Hematopoietic multipotent progenitor cell treated with erythropoietin and hydrocortisone succinate and interleukin-3 and kit ligand, for 8 days (in vitro differentiated cells): ENCODE data around the gene YPEL1.
"Not testable (repeated sequence)": the region's sequence is repeated elsewhere in the genome, so short reads cannot be mapped to it uniquely, and the experiment has no call there.

Experiments used
- DNase-seq: peaks from one replicate; pipeline ENCODE4 v3.0.0-alpha.2; 2015

The YPEL1 gene

GRCh38 chr22:21720191-21720859, 15.3 kb downstream of the YPEL1 start:
- not testable (repeated sequence) for DNase-seq

GRCh38 chr22:21719024-21719423, 16.6 kb downstream of the YPEL1 start:
- DNase-seq: no peak

GRCh38 chr22:21718499-21718898, 17.1 kb downstream of the YPEL1 start:
- DNase-seq: no peak

GRCh38 chr22:21716395-21717122, 19.0 kb downstream of the YPEL1 start:
- DNase-seq: not testable (repeated sequence)

GRCh38 chr22:21714786-21715185, 20.8 kb downstream of the YPEL1 start:
- no peak for DNase-seq

- no peak for DNase-seq
Measured at GRCh38 chr22:21714059-21714770, 21.4 kb downstream of the YPEL1 start.

GRCh38 chr22:21713428-21714058, 22.1 kb downstream of the YPEL1 start:
- no peak for DNase-seq

GRCh38 chr22:21712751-21713427, 22.7 kb downstream of the YPEL1 start:
- peak; percentile 81 for DNase-seq

GRCh38 chr22:21711851-21712250, 23.7 kb downstream of the YPEL1 start:
- DNase-seq: no peak

GRCh38 chr22:21710156-21710555, 25.4 kb downstream of the YPEL1 start:
- no peak for DNase-seq

- no peak for DNase-seq
Measured at GRCh38 chr22:21709688-21710087, 25.9 kb downstream of the YPEL1 start.

- DNase-seq: no peak
Measured at GRCh38 chr22:21708960-21709359, 26.6 kb downstream of the YPEL1 start.

GRCh38 chr22:21707677-21708076, 27.9 kb downstream of the YPEL1 start:
- peak; percentile 50 for DNase-seq

- DNase-seq: no peak
Measured at GRCh38 chr22:21703684-21704316, 31.8 kb downstream of the YPEL1 start.

GRCh38 chr22:21702700-21703683, 32.6 kb downstream of the YPEL1 start:
- no peak for DNase-seq

- DNase-seq: no peak
Measured at GRCh38 chr22:21702094-21702493, 33.5 kb downstream of the YPEL1 start.

GRCh38 chr22:21701384-21701971, 34.1 kb downstream of the YPEL1 start:
- no peak for DNase-seq

- DNase-seq: no peak
Measured at GRCh38 chr22:21700822-21701221, 34.8 kb downstream of the YPEL1 start.

GRCh38 chr22:21699643-21700042, 36.0 kb downstream of the YPEL1 start:
- no peak for DNase-seq
